Effector CD4-positive, alpha-beta T cell (primary cell): Measurements from ENCODE around the gene SCAMP3.
"Not testable (repeated sequence)": the region's sequence is repeated elsewhere in the genome, so short reads cannot be mapped to it uniquely, and the experiment has no call there.

Experiments
- DNase-seq: peaks from one replicate; pipeline ENCODE4 v3.0.0-alpha.2; 2020
- total RNA-seq: gene quantifications from one replicate; lab custom pipeline; 2026; lab: John Stamatoyannopoulos, UW

Gene SCAMP3
- 37.1 reads per million, percentile 61 among the genes with 10 or more reads in this experiment for total RNA-seq

DNA sequence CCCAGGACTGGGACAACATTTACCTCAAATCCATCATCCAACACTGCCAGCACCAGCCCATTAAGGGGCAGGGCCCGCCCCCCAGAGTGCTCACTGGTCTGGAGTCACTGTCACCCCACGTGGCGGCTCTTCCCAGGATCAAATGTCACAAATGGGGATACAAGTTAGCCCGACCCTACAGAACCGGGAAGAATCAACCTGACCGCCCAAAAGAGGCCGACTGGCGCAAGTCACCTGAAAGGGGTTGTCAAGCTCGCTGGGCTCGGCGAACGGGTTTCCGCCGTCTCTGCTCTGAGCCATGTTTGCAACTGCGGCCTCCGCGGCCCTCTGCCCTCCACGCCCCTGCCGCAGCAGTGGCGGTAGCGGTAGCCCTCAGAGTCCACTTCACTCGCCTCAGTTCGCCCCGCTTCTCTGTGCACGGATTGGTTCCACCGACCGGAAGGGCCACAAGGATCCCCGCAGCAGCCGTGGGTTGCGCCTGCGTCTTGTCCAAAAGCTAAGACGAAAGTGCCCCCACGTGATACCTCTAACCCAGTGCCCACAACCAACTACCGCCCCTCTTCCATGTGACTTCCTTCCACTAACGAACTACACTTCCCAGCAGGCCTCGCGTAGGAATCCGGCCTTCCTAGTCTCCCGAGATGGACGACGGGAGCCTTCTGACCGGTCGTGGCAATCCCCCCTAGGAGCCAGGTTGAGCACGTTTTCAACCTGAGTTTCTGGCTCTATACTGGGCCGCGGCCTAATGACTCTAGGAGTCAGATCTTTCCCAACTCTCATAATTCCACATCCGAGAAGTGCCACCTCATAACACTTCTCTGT lies at the start of gene SCAMP3:
TSS of gene SCAMP3 (minus strand) at position 509 of the 822 bp plus-strand sequence. CDS start at position 300, 209 bp downstream.
- peak; percentile 84 for DNase-seq

DNA sequence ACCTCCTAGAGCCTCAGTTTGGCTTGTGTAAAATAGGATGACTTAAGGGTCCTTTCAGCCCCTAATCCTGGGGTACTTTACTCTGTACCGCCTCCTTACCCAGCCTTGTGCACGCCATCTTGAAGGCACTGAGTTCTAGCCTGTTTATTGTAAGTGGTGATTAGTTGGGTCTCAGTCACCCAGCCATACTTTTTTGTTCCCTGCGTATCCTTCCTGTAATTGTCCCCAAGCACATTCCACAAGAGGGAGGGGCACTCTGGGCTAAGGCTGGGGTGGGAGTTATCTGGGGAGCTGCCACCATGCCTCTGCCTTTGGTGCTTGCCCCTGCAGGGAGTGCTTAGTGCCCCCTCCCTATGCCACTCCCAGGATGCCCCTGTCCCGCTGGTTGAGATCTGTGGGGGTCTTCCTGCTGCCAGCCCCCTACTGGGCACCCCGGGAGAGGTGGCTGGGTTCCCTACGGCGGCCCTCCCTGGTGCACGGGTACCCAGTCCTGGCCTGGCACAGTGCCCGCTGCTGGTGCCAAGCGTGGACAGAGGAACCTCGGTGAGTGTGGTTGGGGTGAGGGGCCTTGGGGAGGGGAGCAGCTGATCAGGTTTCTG lies 47.4 kb upstream of the SCAMP3 start:
- DNase-seq: no peak

DNA sequence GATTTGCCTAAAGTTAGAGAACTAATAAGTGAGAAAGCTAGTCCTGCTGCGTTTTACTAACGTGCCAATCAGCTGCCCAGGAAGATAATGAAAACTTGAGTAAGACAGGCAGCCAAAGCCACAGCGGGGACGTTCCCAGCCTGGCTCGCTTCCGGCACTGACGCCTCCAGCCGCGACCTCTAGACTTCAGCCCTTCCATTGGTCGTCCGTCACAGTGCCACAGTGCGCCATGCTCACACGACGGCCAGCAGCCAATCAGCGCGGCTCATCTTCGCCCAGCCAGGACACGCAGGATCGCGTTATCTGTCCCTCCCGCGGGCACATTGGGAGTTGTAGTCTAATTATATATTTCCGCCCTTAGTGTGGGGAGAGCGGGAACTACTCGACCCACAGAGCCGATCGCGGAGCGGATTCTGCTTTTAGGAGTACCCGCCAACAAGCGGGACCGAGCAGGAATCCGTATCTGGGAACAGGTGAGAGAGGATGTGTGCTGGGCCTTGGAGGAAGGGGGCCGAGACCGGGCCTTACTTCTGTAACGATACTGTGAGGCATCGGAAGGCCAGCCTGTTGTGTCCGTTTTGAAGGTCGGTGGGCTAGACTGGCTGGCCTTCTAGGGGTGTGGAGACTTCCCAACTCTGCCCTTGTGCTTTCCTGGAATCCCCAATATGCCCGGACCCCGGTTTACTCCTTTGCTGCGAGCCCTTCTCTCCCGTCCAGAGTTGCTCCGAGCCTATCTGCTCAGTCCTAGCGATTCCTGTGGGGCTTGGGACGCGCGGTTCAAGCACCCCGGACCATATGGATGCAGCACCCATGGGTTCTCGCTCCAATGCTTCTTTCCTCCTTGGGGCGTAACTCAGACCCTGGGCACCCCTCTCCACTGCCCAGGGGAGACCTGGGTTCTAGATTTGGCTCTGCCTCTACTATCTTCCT lies 46.6 kb upstream of the SCAMP3 start, which contains the start of gene FDPS:
TSS of gene FDPS (plus strand) at position 374 of the 930 bp plus-strand sequence. CDS start 924 bp downstream, outside the sequence.
- DNase-seq: peak; percentile 97

DNA sequence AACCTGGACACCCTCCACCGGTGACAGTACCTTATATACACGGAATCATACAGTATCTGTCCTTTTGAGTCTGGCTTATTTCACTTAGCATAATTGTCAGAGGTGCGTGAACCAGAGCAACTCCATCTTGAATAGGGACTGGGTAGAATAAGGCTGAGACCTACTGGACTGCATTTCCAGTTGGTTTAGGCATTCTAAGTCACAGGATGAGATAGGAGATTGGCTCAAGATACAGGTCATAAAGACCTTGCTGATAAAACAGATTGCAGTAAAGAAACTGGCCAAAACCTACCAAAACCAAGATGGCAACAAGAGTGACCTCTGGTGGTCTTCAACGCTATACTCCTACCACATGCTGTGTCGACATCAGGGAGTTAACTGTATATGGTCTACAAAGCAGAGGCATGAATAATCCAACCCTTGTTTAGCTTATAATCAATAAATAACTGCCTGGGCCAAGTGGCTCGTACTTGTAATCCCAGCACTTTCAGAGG lies 45.1 kb upstream of the SCAMP3 start:
- no peak for DNase-seq

DNA sequence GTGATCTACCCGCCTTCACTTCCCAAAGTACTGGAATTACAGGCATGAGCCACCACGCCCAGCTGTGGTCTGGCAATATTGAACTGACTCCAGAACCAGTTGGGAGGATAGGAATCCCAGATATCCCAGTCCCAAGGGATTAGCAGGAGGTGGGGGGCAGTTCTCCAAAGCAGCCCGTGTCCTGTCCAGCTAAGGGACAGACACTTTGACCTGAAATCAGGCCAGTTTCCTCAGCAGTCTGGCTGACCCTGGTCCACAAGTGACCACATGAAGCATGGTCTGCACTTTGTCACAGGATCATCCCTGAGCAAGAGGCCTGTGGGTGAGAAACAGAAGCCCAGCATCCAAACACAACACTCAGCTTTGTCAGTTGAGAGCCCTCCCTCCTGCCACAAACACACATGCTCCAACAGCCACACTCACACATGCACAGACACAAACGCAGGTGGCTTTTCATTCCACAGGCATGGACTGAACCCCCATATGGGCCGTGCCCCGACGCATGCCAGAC lies 43.8 kb upstream of the SCAMP3 start:
- DNase-seq: no peak

DNA sequence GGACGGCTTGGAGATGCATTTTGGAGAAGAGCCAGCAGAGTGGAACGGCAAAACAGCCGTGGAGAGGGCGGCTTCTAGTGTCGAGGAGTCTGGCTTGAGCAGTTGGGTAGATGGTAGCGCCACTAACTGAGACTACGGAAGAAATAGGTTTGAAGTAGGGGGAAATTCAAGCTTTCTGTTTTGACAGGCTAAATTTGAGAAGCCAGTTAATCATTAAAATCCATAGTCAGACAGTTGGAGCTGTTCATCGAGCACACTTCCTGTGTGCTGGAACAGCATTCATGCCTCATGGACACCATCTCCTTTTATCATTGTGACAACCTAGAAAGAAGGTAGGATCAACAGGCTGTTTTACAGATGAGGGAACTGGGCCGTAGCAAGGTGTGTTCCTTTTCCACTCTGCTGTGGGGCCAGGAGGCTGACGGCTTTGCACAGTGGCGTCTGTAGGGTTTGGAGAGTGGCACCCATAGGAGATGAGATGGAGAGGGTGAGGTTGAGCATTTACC lies 42.5 kb upstream of the SCAMP3 start:
- DNase-seq: no peak

DNA sequence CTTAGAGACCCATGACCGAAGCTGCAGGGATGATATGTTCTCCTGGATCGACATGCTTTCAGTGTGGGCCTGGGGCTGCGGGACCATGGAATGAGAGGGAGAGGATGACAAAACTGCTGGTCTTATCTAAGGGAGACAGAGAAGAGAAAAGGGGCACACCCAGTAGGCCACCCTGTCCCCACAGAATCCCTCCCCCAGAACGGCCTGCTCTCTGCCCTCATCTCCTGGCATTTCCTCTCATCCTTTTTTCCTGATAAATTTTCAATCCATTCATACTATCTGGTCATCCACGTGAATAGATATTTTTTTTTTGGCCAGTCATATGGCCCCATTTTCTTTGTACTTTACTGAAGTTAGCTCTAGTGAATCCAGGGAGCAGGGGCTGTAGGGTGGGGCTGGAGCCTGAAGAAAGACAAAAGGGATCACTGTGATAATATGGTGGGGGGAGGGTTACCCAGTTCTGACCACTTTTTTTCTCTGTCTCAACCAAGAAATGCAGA lies 39.2 kb upstream of the SCAMP3 start, which contains the start of gene PKLR:
TSS of gene PKLR (minus strand) at position 97 of the 500 bp plus-strand sequence. CDS start at position 54, 43 bp downstream.
- DNase-seq: no peak

DNA sequence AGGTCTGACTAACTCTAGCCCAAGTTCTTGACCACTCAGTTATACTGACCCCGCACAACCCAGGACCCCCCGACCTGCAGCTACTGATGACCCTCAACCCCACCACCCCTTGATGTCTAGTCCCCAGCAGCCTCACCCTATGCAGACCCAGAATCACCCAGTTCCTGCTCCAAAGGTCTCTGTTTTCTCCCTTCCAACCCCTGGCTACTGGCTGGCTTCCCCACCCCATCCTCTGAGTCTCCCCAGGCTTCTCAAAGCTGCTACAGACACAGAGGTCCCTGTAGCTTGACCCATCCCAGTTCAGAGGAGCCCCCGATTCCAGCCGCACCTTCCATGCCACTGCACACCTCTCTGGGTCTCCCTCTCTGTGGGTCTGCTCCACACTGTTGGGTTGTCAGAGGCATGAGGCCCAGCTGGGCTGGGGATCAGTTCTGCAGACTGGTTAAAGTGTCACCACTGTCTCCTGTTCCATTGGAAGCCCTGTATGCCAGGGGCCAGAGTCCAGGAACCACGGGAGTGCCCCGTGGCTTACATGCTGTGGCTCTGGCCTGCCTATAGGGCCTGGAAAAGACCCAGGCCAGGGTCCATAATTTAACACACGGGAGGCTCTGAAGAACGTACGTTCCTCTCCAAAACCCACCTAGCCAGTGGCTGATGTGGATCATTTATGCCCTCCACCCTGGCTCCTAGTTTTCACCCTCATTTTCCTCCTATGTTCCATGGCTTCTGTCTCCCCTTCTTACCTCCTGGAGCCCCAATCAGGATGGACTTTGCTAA lies 38.6 kb upstream of the SCAMP3 start:
- DNase-seq: no peak

DNA sequence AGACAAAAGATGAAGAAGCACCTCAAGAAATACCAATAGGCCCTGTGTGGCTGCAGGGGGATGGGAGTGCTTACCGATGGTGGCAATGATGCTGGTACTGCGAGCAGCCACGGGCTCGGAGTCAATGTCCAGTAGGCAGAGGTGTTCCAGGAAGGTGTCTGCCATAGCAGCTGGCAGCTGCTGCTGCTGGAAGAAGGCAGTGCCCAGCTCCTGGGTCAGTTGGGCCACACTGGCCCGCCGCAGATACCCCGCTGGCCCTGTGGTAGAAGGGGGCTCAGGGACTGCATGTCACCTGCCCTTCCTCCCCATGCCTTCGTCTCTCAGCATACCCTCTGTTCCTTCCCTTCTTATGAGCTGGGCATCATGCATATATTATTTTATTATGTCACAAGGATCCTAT lies 37.9 kb upstream of the SCAMP3 start:
- no peak for DNase-seq

DNA sequence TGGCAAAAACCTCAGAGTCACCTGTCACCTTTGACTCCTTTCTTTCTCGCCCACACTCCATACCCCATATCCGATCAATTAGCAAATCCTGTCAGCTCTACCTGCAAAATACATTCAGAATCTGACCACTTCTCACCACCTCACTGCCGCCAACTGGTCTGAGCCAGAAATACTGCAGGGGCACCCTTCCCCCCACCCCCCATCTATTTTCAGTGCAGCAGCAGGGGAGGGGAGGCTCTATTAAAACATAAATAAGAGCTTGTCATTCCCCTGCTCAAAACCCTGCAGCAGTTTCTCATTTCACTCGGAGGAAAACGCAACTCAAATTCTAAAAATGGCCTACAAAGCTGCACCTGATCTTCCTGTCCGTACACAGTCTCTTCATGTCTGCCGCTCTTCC lies 35.2 kb upstream of the SCAMP3 start:
- DNase-seq: no peak

DNA sequence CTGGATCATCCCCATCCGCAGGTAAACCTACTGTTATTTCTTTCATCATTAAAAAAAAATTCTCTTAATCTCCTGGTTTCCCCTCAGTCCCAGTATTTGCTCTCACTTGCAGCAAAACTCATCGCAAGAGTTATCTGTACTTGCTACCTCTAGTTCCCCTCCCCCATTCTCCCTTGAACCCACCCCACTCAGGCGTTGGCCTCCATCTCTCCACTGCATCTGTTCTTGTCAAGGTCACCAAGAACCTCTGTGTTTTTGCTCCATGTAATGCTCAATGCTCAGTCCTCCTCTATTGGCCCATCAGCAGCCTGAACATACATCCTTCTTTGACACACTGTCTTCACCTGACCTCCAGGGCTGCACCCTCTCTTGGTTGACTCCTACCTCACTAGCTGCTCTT lies 34.5 kb upstream of the SCAMP3 start:
- DNase-seq: no peak

DNA sequence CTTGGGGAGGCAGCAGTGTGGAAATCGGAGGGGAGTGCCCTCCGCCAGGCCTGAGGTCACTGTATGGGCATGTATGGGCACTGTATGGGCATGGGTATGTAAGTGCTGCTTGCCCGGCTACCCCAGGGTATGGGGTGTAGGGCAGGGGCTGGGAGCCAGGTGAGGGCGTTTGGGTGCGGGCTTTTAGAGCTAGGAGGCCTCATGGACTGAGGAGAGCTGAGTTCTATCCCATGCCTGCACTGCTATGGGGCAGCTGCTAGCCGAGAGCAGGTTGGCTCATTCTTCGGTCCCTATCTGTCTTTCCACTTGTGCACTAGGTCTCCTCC lies 33.7 kb upstream of the SCAMP3 start:
- DNase-seq: no peak

DNA sequence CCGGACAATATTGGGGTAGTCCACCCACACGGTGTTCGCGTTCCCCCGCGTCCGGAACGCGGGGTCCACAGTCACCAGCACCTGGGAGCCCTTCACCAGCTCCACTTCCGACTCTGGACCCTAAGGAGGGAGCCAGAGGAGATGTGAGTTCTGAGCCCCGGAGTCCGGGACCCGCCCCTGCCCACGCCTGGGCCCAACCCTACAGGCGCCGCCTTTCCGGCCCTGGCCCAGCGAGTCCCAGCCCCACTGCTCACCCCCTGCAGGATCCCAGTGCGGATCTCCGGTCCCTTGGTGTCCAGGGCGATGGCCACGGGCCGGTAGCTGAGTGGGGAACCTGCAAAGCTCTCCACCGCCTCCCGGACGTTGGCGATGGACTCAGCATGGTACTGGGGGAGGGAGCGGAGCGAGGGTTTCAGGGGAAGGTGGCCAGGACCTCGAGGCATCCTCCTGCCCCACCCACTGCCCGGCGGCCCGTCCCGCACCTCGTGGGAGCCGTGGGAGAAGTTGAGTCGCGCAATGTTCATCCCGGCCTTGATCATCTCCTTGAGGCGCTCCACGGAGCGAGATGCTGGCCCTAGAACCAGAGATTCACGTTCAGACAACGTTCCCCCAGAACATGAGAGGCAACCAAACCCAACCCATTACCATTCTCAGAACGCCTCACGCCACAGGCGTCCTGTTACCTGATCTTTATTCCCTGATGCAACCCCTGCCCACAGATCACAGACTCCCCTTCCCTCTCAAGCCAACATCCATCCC lies 33.2 kb upstream of the SCAMP3 start:
- no peak for DNase-seq

DNA sequence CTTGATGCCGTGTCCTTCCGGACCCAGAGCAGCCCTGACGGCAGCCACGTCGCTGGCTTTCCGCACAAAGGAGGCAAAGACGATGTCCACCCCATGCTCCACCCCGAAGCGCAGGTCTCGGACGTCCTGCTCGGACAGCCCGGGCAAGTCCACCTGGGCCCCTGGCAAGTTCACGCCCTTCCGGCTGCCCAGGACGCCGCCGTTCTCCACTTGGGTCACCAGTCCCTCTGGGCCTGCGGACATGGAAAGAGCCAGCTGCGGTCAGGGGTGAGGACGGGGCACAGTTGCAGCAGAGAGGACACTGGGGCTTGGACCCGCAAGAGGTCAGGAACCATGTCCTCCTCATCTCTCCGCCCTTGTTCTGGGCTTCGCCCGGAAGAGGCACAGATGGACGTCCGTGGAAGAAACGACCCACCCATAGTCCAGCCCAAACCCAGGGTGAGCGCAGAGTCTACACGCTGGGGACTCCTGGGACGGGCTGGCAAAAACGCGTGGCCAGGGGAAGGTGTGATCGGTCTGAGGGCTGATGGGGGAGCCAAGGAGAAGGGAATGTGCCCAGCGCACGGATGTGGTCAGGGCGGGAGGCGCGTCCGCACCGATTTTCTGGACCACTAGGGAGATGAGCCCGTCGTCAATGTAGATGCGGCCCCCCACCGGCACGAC lies 32.5 kb upstream of the SCAMP3 start:
- DNase-seq: no peak

DNA sequence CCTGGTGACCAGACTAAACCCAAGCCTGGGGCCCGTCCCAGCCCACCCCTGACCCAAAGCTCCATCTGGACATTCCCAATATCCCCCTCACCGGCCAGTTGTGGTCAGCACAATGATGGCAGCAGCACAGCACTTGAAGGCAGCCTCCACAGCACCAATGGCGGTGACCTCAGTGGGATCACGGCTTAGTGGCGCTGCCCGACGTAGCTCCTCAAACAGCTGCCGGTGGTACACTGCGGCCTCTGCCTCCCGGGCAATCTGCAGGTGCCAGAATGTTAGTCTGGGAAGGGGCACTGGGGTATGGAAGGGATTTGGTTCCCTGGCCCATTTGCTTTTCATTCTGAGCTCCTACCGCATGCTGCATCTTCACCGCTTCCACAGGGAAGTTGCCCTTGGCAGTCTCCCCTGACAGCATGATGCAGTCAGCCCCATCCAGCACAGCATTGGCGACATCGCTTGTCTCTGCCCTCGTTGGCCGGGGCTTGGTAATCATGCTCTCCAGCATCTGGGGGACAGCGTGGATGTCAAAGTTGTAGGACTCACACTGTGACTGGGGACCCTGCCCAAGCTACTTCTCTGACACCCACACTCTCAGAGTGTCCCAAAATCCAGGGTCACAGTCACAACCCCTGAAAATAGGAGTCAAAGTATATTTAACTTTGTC lies 31.1 kb upstream of the SCAMP3 start:
- DNase-seq: no peak

DNA sequence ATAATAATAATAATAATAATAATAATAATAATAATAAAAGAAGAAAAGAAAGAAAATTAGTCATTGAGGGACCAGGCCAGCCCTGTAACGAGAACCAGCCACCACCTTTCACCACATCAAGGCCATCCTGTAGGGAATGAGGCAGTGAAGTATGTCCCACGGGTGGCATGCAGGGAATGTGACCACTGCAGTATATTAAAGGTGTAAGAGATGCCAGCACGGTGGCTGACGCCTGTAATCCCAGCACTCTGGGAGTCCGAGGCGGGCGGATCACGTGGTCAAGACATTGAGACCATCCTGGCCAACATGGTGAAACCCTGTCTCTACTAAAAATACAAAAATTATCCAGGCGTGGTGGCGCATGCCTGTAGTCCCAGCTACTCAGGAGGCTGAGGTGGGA lies 28.8 kb upstream of the SCAMP3 start:
- not testable (repeated sequence) for DNase-seq

DNA sequence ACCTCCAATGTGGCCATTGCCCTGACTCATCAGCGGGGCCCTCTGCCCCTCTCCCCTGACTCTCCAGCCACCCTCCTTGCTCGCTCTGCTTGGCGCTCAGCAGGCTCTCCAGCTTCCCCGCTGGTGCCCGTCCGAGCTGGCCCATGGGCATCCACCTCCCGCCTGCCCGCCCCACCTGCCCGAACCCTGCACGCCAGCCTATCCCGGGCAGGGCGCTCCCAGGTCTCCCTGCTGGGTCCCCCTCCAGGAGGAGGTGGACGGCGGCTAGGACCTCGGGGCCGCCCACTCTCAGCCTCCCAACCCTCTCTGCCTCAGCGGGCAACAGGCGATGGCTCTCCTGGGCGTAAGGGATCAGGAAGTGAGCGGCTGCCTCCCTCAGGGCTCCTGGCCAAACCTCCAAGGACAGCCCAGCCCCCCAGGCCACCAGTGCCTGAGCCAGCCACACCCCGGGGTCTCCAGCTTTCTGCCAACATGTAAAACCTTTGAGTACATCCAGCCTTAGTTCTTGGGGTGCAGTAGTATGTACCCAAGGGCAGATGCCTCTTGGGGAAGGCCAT lies 25.9 kb upstream of the SCAMP3 start:
- DNase-seq: no peak

DNA sequence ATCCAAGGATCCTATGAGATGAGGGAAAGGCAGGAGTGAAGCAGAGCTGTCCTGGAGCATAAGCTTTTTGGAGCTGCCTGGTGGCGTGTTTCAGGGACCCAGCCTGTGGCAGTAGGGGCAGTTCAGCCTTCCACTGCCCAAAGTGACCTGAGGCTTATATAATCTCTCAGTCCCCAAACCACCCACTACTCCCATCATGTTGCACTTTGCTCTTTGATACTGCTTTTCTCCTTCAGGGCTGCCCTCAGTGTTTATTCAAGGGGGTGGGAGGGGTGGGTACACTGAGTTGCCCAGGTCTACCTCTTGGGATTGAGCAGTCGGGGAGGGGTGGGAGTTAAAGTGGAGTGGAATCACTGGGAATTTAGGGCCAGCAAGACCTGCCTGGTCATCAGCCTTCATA lies 24.4 kb upstream of the SCAMP3 start:
- no peak for DNase-seq

DNA sequence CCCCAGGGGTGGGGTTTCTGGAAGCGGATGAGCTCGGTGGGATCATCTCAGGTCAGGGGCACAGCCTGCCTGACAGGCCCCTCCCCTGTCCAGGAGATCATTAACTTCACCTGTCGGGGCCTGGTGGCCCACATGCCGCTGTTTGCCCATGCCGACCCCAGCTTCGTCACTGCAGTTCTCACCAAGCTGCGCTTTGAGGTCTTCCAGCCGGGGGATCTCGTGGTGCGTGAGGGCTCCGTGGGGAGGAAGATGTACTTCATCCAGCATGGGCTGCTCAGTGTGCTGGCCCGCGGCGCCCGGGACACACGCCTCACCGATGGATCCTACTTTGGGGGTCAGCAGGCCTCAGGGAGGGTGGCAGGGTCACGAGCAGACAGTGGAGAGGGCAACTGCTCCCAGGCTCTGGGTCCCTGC lies 23.5 kb upstream of the SCAMP3 start:
- DNase-seq: no peak
